AG09309 (cell line): ENCODE data around the gene CEND1.

Source experiments
- DNase-seq: peaks from one replicate; pipeline ENCODE4 v3.0.0-alpha.2; 2010; ENCODE audit warnings: low read depth
- H3K4me3 ChIP-seq: 2 replicates; pipeline ENCODE4 v1.5.1; 2011; ENCODE audit warnings: mild to moderate bottlenecking, low read depth, low read length, moderate library complexity; ENCODE audit not compliant: control insufficient read depth
- CTCF ChIP-seq: IDR thresholded peaks from 2 replicates; pipeline ENCODE4 v1.5.1; 2011; ENCODE audit warnings: mild to moderate bottlenecking, low read depth, low read length, inconsistent platforms; ENCODE audit not compliant: insufficient read depth, control insufficient read depth; ENCODE audit errors: missing control alignments

CEND1 gene

GRCh38 chr11:765802-766091 is 24.1 kb downstream of the CEND1 start:
- TF ChIP-seq CTCF: no peak
- no peak for DNase-seq
- H3K4me3 ChIP-seq: no peak overlapping the region

GRCh38 chr11:765025-765801 is 24.7 kb downstream of the CEND1 start:
- no peak for DNase-seq
- peak; percentile 60 for TF ChIP-seq CTCF

GRCh38 chr11:764322-765024 is 25.4 kb downstream of the CEND1 start:
- no peak for DNase-seq

More at GRCh38 chr11:765025-765801, 24.7 kb downstream of the CEND1 start:
- H3K4me3 ChIP-seq: no peak overlapping the region

GRCh38 chr11:763549-764321 is 26.2 kb downstream of the CEND1 start:
- DNase-seq: no peak
- no peak overlapping the region for H3K4me3 ChIP-seq
- TF ChIP-seq CTCF: no peak

More at GRCh38 chr11:764322-765024, 25.4 kb downstream of the CEND1 start:
- no peak for TF ChIP-seq CTCF
- no peak overlapping the region for H3K4me3 ChIP-seq

- H3K4me3 ChIP-seq: no peak overlapping the region
- no peak for DNase-seq
- TF ChIP-seq CTCF: no peak
Observed at GRCh38 chr11:763073-763463, 26.8 kb downstream of the CEND1 start.

- peak; percentile 25 for TF ChIP-seq CTCF
- peak; percentile 57 for DNase-seq
- no peak overlapping the region for H3K4me3 ChIP-seq
Observed at GRCh38 chr11:762421-763072, 27.3 kb downstream of the CEND1 start.
